ENCODE data around the gene LGMN.

LGMN gene

GRCh38 chr14:92675976-92676375 is 72.5 kb downstream of the LGMN start:
- DNase-seq (ENCODE audit: low read depth): no peak
- H3K4me3 ChIP-seq (replicated peaks; ENCODE audit: low read depth, low read length): no peak overlapping the region
- TF ChIP-seq CTCF (IDR thresholded peaks at IDR 0.05; ENCODE audit: low read length, missing control alignments): no peak

GRCh38 chr14:92675421-92675820 is 73.0 kb downstream of the LGMN start:
- TF ChIP-seq CTCF (IDR thresholded peaks at IDR 0.05; ENCODE audit: low read length, missing control alignments): no peak
- DNase-seq (ENCODE audit: low read depth): no peak
- no peak overlapping the region for H3K4me3 ChIP-seq (replicated peaks; ENCODE audit: low read depth, low read length)

GRCh38 chr14:92673601-92674150 is 74.8 kb downstream of the LGMN start:
- TF ChIP-seq CTCF (IDR thresholded peaks at IDR 0.05; ENCODE audit: low read length, missing control alignments): no peak
- no peak for DNase-seq (ENCODE audit: low read depth)
- no peak overlapping the region for H3K4me3 ChIP-seq (replicated peaks; ENCODE audit: low read depth, low read length)

GRCh38 chr14:92670643-92671366 is 77.6 kb downstream of the LGMN start:
- no peak overlapping the region for H3K4me3 ChIP-seq (replicated peaks; ENCODE audit: low read depth, low read length)
- no peak for DNase-seq (ENCODE audit: low read depth)
- TF ChIP-seq CTCF (IDR thresholded peaks at IDR 0.05; ENCODE audit: low read length, missing control alignments): no peak

- peak; percentile 60 for DNase-seq (ENCODE audit: low read depth)
- H3K4me3 ChIP-seq (replicated peaks; ENCODE audit: low read depth, low read length): no peak overlapping the region
- TF ChIP-seq CTCF (IDR thresholded peaks at IDR 0.05; ENCODE audit: low read length, missing control alignments): peak; percentile 19
Measured at GRCh38 chr14:92670160-92670559, 78.3 kb downstream of the LGMN start.

GRCh38 chr14:92668276-92668973 is 80.0 kb downstream of the LGMN start:
- DNase-seq (ENCODE audit: low read depth): no peak
- no peak overlapping the region for H3K4me3 ChIP-seq (replicated peaks; ENCODE audit: low read depth, low read length)

More at GRCh38 chr14:92668276-92668973, 80.0 kb downstream of the LGMN start:
- no peak for TF ChIP-seq CTCF (IDR thresholded peaks at IDR 0.05; ENCODE audit: low read length, missing control alignments)
